ENCODE data around the gene TASP1.

Gene TASP1

DNA sequence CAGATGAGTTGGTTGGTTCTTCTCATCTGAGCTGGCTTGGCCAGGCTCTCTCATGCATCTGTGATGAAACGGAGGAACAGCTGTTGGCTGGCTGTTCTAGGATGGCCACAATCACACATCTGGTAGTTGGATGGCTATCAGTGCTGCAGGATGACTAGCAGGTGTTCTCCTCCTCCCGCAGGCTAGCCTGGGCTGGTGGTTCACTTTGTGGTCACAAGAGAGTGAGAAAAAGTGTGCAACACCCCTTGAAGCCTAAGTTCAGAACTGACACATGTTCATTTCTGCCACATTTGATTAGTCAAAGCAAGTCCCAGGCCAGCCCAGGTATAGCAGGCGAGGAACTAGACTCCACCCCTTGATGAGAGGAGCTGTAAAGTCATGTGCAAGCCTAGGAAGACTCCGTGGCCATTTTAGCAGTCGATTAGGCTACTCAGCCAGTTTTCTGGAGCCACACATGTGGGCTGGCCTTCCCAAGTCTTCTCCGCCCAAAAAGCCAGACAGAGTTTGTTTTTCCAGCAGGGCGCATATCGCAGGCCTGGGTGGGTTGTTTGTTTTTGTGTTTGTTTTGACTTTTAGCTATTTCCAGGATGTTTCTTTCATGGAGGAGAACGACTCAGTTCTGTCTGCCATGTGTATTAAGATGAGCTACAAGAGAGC lies 296.9 kb downstream of the TASP1 start:
- no peak for DNase-seq (ENCODE audit: low spot score)

DNA sequence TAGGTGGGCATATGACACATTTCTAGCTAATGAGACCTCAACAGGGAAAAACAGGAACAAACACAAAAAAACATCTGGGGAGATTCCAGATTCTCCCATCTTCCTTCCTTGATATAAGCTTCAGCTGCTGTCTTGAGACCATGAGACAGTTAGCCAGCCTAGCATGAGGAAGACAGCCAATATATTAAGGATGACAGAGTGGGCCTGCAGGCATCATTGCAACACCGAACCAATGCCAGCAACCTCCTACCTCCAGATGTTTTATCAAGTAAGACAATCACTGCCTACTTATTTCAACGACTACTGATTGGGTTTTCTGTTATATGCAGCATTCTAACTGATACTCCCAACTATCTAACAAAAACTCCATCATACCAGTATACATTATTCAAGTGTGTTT lies 298.6 kb downstream of the TASP1 start:
- no peak for DNase-seq (ENCODE audit: low spot score)

Measured in GM03348 (cell line).